22Rv1 (cell line): ENCODE results near the gene FAF1.

ENCODE experiments used
- CTCF ChIP-seq: fragments of 450-650 bp; IDR thresholded peaks from 2 replicates; pipeline ENCODE4 v1.5.1; 2017; ENCODE audit warnings: mild to moderate bottlenecking
- ZFX ChIP-seq: fragments of 450-650 bp; IDR thresholded peaks from 2 replicates; pipeline ENCODE4 v1.6.1; 2017; ENCODE audit warnings: antibody characterized with exemption, borderline replicate concordance

GRCh38 chr1:50812346-50812745, 147.7 kb downstream of the FAF1 start:
- TF ChIP-seq CTCF (no peak), ZFX (no peak)
